Thyroid gland (tissue), 4 donors: Measurements from ENCODE around the gene SLC7A5. TPM values are rescaled to one million over a fixed set of nuclear protein-coding genes. Genes with fewer than 3 reads are reported as not detected.

ENCODE experiments used
- DNase-seq, 2 donors: peaks; one replicate each; pipeline ENCODE4 v3.0.0-alpha.2; 2019
- H3K27ac ChIP-seq, 3 donors: fragments of 200-600 bp; sonication (generic); 1 replicate in 2 of 3; 2 replicates in 1 of 3; pipeline ENCODE4 v1.5.1; 2016 to 2019; ENCODE audit warnings: mild to moderate bottlenecking in 1 of 3, moderate library complexity in 1 of 3
- H3K27me3 ChIP-seq: fragments of 200-600 bp; sonication (generic); one replicate; pipeline ENCODE4 v1.5.1; 2019
- H3K36me3 ChIP-seq, 2 donors: fragments of 200-600 bp; sonication (generic); one replicate each; pipeline ENCODE4 v1.5.1; 2016 to 2019
- H3K4me1 ChIP-seq, 2 donors: fragments of 200-600 bp; sonication (generic); one replicate each; pipeline ENCODE4 v1.5.1; 2017 to 2019
- H3K4me3 ChIP-seq, 3 donors: fragments of 200-600 bp; sonication (generic); replicated peaks in 1 of 3; 1 replicate in 2 of 3; 2 replicates in 1 of 3; pipeline ENCODE4 v1.5.1; 2016; ENCODE audit warnings: mild to moderate bottlenecking in 1 of 3
- H3K9me3 ChIP-seq: fragments of 200-600 bp; sonication (generic); one replicate; pipeline ENCODE4 v1.5.1; 2017
- POLR2A ChIP-seq, 2 donors: fragments of 450-650 bp; IDR thresholded peaks; one replicate each; pipeline ENCODE4 v1.6.1; 2017; ENCODE audit warnings: antibody characterized with exemption in 2 of 2, mild to moderate bottlenecking in 2 of 2, moderate library complexity in 1 of 2
- WGBS, 2 donors: methylation state at CpG; one replicate each; pipeline ENCODE4 v1.1.5; 2017; 5-methylcytosine and 5-hydroxymethylcytosine counted together
- intact Hi-C: fragments of 100-400 bp; cut with DNase I; formaldehyde crosslinking; loops from one replicate; pipeline ENCODE4 v1.15.1; 2023
- total RNA-seq, 4 donors: library from RNA; depleted of rRNA; stranded (reverse); fragments of >200 nt; gene quantifications; one replicate each; pipeline ENCODE4 v1.2.3, GENCODE V29; 2016
- TF ChIP-seq, protein P1 (sequence below), 6 experiments: fragments of 200-600 bp in 3 of 6; fragments of 450-650 bp in 3 of 6; sonication (generic) in 3 of 6; IDR thresholded peaks; one replicate each; pipeline ENCODE4 v1.5.1; 2016 to 2019; ENCODE audit warnings: antibody characterized with exemption in 6 of 6, mild to moderate bottlenecking in 2 of 6, inconsistent platforms in 1 of 6, moderate library complexity in 1 of 6

The SLC7A5 gene
- total RNA-seq, 4 donors from 2014 or later = 1.1 to 5.2 (median 2.2) TPM

DNA sequence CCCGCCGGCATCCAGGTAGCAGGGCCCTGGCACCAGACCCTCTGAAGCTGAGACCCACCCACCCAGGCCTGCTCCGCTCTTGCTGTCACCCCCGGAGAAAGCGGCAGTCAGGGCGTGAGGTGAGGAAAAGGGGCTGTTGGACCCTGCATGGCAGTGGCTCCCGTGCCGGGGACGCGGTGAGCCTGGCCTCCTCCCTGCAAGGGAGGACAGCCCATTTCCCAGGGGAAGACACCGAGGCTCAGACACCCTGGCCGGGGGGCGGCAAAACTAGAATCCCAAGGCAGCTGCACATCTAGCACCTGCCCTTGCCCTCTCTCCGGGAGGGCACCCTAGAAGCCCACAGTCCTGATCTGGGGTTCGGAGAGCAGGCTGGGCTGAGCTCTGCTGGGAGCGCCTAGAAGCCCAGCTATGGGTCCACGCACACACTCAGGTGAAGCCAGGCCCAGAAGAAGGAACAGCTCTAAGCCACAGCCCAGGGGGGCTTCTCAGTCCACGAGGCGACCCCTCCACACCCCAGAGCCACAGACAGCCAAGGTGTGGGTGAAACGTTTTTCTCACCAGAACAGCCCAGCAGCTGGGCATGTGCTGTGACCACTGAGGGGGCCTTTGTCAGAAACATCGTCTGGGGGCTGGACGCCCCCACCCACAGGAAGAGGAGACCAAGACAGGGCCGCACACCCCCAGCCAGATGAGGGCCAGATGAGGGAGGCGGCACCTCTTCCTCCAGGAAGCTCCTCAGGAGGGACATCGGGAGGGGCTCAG is 22.4 kb downstream of the SLC7A5 start:
- 91 to 92% methylated on average over 16 to 20 of the region's 25 CpGs for WGBS, 2 donors
- intact Hi-C loops = no loop called here

DNA sequence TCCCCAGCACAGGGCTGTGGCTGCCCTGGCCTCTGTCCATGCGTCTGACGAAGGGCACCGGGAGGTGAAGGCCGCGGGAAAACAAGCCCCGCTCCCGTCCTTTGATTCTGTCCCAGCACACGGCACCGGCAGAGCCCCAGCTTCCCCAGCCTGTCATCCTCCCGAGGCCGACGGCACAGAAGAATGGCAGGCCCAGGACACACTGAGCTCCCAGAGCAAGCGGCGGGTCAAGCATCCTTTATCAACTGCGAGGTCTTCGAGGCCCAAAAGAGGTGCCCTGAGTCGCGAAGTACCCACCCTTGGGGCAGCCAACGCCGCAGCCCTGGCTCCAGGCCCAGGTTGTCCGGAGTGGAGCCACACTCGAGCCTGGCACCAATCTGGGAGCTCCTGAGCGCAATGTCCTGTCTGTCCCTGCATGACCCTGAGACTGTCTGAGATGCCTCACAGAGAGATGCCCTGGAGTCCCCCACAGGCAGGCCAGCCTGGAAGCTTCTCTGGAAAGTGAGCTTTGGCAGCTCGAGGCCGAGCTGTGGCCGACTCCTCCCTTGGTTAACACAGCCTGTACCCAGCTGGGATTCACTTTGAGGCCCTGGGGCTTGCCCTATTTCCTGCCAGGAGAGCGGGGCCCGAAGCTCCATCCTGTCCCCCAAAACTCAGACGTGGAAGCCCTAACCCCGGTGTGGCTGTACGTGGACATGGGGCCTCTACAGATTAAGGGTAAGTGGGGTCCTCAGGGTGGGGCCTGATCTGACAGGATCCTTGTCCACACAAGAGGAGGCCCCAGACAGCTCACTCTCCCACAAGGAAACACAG is 23.3 kb downstream of the SLC7A5 start:
- H3K4me3 ChIP-seq = no peak overlapping the region
- TF ChIP-seq, protein P1, sequence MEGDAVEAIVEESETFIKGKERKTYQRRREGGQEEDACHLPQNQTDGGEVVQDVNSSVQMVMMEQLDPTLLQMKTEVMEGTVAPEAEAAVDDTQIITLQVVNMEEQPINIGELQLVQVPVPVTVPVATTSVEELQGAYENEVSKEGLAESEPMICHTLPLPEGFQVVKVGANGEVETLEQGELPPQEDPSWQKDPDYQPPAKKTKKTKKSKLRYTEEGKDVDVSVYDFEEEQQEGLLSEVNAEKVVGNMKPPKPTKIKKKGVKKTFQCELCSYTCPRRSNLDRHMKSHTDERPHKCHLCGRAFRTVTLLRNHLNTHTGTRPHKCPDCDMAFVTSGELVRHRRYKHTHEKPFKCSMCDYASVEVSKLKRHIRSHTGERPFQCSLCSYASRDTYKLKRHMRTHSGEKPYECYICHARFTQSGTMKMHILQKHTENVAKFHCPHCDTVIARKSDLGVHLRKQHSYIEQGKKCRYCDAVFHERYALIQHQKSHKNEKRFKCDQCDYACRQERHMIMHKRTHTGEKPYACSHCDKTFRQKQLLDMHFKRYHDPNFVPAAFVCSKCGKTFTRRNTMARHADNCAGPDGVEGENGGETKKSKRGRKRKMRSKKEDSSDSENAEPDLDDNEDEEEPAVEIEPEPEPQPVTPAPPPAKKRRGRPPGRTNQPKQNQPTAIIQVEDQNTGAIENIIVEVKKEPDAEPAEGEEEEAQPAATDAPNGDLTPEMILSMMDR (IDR thresholded peaks at IDR 0.05) = no peak
- no peak for TF ChIP-seq POLR2A (IDR thresholded peaks at IDR 0.05)
- H3K27ac ChIP-seq = no peak overlapping the region
- DNase-seq = no peak
- intact Hi-C loops = no loop called here
- H3K4me1 ChIP-seq = peaks cover 24 to 37% of the 10 kb centered on the region in 2 donors
- no peaks in the 10 kb centered on the region for H3K27me3 ChIP-seq
- 77 to 79% methylated on average over 20 to 26 of the region's 31 CpGs for WGBS, 2 donors
- no peaks in the 10 kb centered on the region for H3K36me3 ChIP-seq
- H3K9me3 ChIP-seq = no peaks in the 10 kb centered on the region

More for the DNA sequence above, 22.4 kb downstream of the SLC7A5 start:
- H3K36me3 ChIP-seq = no peaks in the 10 kb centered on the region
- TF ChIP-seq, protein P1 (IDR thresholded peaks at IDR 0.05) = no peak
- TF ChIP-seq POLR2A (IDR thresholded peaks at IDR 0.05) = no peak
- H3K4me1 ChIP-seq = peaks cover 24 to 38% of the 10 kb centered on the region in 2 donors
- H3K4me3 ChIP-seq = no peak overlapping the region
- H3K9me3 ChIP-seq = no peaks in the 10 kb centered on the region
- H3K27me3 ChIP-seq = no peaks in the 10 kb centered on the region
- no peak overlapping the region for H3K27ac ChIP-seq
- no peak for DNase-seq

DNA sequence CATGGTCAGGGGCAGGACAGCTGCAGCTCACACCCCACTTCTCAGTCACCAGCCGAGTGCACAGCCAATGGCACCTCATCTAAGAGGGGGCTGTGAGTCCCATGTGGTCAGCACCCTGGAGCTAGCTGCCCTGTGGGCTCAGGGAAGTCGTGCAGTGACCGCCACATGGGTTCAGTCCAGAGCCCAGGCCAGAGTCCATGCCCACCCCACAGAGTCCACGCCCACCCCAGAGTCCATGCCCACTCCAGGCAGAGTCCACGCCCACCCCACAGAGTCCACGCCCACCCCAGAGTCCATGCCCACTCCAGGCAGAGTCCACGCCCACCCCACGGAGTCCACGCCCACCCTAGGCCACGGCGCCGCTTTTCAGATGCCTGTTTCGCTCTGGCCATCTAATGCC is 24.1 kb downstream of the SLC7A5 start:
- peaks cover 21 to 32% of the 10 kb centered on the region in 2 donors for H3K4me1 ChIP-seq
- no peak overlapping the region for H3K27ac ChIP-seq
- H3K27me3 ChIP-seq = no peaks in the 10 kb centered on the region
- 96 to 98% methylated on average over 7 to 10 of the region's 13 CpGs for WGBS, 2 donors
- no peak overlapping the region for H3K4me3 ChIP-seq
- no peaks in the 10 kb centered on the region for H3K36me3 ChIP-seq
- TF ChIP-seq POLR2A (IDR thresholded peaks at IDR 0.05) = no peak
- TF ChIP-seq, protein P1 (IDR thresholded peaks at IDR 0.05) = no peak
- no peak for DNase-seq
- intact Hi-C loops = no loop called here
- H3K9me3 ChIP-seq = no peaks in the 10 kb centered on the region

DNA sequence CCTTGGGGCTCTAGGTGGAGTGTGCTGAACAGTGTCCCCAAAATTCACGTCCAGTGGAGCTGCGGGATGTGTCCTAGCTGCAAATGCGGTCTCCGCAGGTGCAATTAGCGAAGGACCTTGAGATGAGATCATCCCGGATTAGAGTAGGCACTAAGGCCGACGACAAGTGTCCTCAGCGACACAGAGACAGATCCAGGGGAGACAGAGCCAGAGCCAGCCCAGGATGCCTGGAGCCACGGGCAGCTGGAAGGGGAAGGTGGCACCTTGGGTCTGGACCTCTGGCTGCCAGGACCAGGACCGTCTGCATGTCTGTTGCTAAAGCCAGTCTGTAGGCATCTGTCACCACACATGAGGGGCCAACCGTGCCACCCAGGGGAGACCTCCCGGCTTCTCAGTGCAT is 24.5 kb downstream of the SLC7A5 start:
- 81 to 94% methylated on average over 6 to 13 of the region's 13 CpGs for WGBS, 2 donors
- no peak for TF ChIP-seq POLR2A (IDR thresholded peaks at IDR 0.05)
- TF ChIP-seq, protein P1 (IDR thresholded peaks at IDR 0.05) = no peak
- Histone ChIP-seq H3K4me1 (peaks cover 17 to 29% of the 10 kb centered on the region in 2 donors), H3K9me3 (no peaks in the 10 kb centered on the region), H3K4me3 (no peak overlapping the region), H3K36me3 (no peaks in the 10 kb centered on the region), H3K27ac (no peak overlapping the region), H3K27me3 (no peaks in the 10 kb centered on the region)
- intact Hi-C loops = loop anchor here (5.0 kb wide), 1 partner anchor 63 kb away; no protein-coding TSS in a partner anchor
- no peak for DNase-seq
